ENCODE measurements around the gene TSPAN9.

TSPAN9 gene

GRCh38 chr12:3168223-3169221, 91.3 kb downstream of the TSPAN9 start:
- no peak for DNase-seq

GRCh38 chr12:3170423-3171194, 93.4 kb downstream of the TSPAN9 start:
- no peak for DNase-seq

- no peak for DNase-seq
Measured at GRCh38 chr12:3171195-3171591, 94.0 kb downstream of the TSPAN9 start.

- DNase-seq = no peak
Measured at GRCh38 chr12:3172124-3173007, 95.2 kb downstream of the TSPAN9 start.

- DNase-seq = no peak
Measured at GRCh38 chr12:3173008-3173553, 95.9 kb downstream of the TSPAN9 start.

GRCh38 chr12:3173912-3174311, 96.7 kb downstream of the TSPAN9 start:
- DNase-seq = no peak

GRCh38 chr12:3175238-3175637, 98.1 kb downstream of the TSPAN9 start:
- no peak for DNase-seq

- no peak for DNase-seq
Measured at GRCh38 chr12:3176754-3177153, 99.6 kb downstream of the TSPAN9 start.

- no peak for DNase-seq
Measured at GRCh38 chr12:3177778-3178425, 100.7 kb downstream of the TSPAN9 start.

- DNase-seq = no peak
Measured at GRCh38 chr12:3178671-3179313, 101.6 kb downstream of the TSPAN9 start.

GRCh38 chr12:3179731-3180130, 102.6 kb downstream of the TSPAN9 start:
- DNase-seq = no peak

GRCh38 chr12:3182426-3182825, 105.2 kb downstream of the TSPAN9 start:
- DNase-seq = no peak

- no peak for DNase-seq
Measured at GRCh38 chr12:3184485-3184884, 107.3 kb downstream of the TSPAN9 start.

GRCh38 chr12:3185260-3185870, 108.2 kb downstream of the TSPAN9 start:
- no peak for DNase-seq

GRCh38 chr12:3186546-3187215, 109.5 kb downstream of the TSPAN9 start:
- no peak for DNase-seq

- DNase-seq = no peak
Measured at GRCh38 chr12:3187846-3188770, 110.9 kb downstream of the TSPAN9 start.

GRCh38 chr12:3189282-3189681, 112.1 kb downstream of the TSPAN9 start:
- DNase-seq = no peak

GRCh38 chr12:3190101-3190500, 112.9 kb downstream of the TSPAN9 start:
- DNase-seq = no peak

GRCh38 chr12:3191450-3191849, 114.3 kb downstream of the TSPAN9 start:
- no peak for DNase-seq

Measured in GDM1 (cell line).